WTC11 (cell line): ENCODE measurements around the gene MYLK. TPM values are rescaled to one million over a fixed set of nuclear protein-coding genes. Genes with fewer than 3 reads are reported as not detected.

ENCODE experiments used
- ATAC-seq: fragments of 200-7000 bp; cut with Tn5 transposase; 2 replicates; pipeline ENCODE4 v1.10.0; 2021; ENCODE audit warnings: mild to moderate bottlenecking, moderate library complexity
- CTCF ChIA-PET: fragments of 300-600 bp; sonication (Branson Sonifier 250); formaldehyde crosslinking; loops from one replicate; lab custom pipeline; 2021; ENCODE audit warnings: antibody characterized with exemption; lab: Charles Lee
- POLR2A ChIA-PET: fragments of 350-600 bp; sonication (Branson Sonifier 250); formaldehyde crosslinking; loops from one replicate; lab custom pipeline; 2021; ENCODE audit warnings: antibody characterized with exemption; lab: Charles Lee
- DNase-seq: peaks from one replicate; pipeline ENCODE4 v3.0.0; 2021; ENCODE audit warnings: low spot score
- H3K27ac Mint-ChIP-seq: 2 replicates; pipeline ENCODE4 v1.8.0; 2021; ENCODE audit warnings: mixed read lengths
- H3K27me3 Mint-ChIP-seq: 2 replicates; pipeline ENCODE4 v1.8.0; 2021; ENCODE audit warnings: low read depth, mild to moderate bottlenecking, moderate library complexity, mixed read lengths
- H3K36me3 Mint-ChIP-seq: 2 replicates; pipeline ENCODE4 v1.8.0; 2021; ENCODE audit warnings: mixed read lengths
- H3K4me1 Mint-ChIP-seq: 2 replicates; pipeline ENCODE4 v1.8.0; 2022; ENCODE audit warnings: mixed read lengths
- H3K4me3 Mint-ChIP-seq: 2 replicates; pipeline ENCODE4 v1.8.0; 2021; ENCODE audit warnings: mild to moderate bottlenecking, moderate library complexity, mixed read lengths
- H3K9me3 Mint-ChIP-seq: 2 replicates; pipeline ENCODE4 v1.8.0; 2021; ENCODE audit warnings: mixed read lengths
- ARID4B ChIP-seq: sonication (generic); formaldehyde crosslinking; IDR thresholded peaks from 2 replicates; pipeline ENCODE4 v1.8.0; 2023; ENCODE audit warnings: missing genetic modification reagents, mild to moderate bottlenecking, borderline replicate concordance
- ATF2 ChIP-seq: sonication (generic); formaldehyde crosslinking; IDR thresholded peaks from 2 replicates; pipeline ENCODE4 v1.8.1; 2022; ENCODE audit warnings: low read depth, missing genetic modification reagents, borderline replicate concordance
- ATF3 ChIP-seq: sonication (generic); formaldehyde crosslinking; conservative IDR thresholded peaks from 2 replicates; pipeline ENCODE4 v1.8.1; 2022; ENCODE audit warnings: mild to moderate bottlenecking, missing genetic modification reagents
- ATF6 ChIP-seq: sonication (generic); formaldehyde crosslinking; IDR thresholded peaks from 2 replicates; pipeline ENCODE4 v1.8.1; 2023; ENCODE audit warnings: mild to moderate bottlenecking, missing genetic modification reagents
- CREM ChIP-seq: sonication (generic); formaldehyde crosslinking; IDR thresholded peaks from 2 replicates; pipeline ENCODE4 v1.8.1; 2022; ENCODE audit warnings: mild to moderate bottlenecking, missing genetic modification reagents, moderate library complexity
- CTCF ChIP-seq: fragments of 200-600 bp; IDR thresholded peaks from 2 replicates; pipeline ENCODE4 v1.8.0; 2022; ENCODE audit warnings: antibody characterized with exemption
- E2F4 ChIP-seq: sonication (generic); formaldehyde crosslinking; IDR thresholded peaks from 2 replicates; pipeline ENCODE4 v1.8.1; 2022; ENCODE audit warnings: low read depth, mild to moderate bottlenecking, moderate library complexity, missing genetic modification reagents, borderline replicate concordance
- ESRRA ChIP-seq: sonication (generic); formaldehyde crosslinking; IDR thresholded peaks from 2 replicates; pipeline ENCODE4 v1.8.1; 2022; ENCODE audit warnings: mild to moderate bottlenecking, missing genetic modification reagents, borderline replicate concordance
- JAZF1 ChIP-seq: fragments of 250-450 bp; sonication (Bioruptor Pico); IDR thresholded peaks from 2 replicates; pipeline ENCODE4 v1.9.0; 2021; ENCODE audit warnings: moderate library complexity, mild to moderate bottlenecking, inconsistent platforms
- MXD4 ChIP-seq: fragments of 250-450 bp; sonication (Bioruptor Pico); IDR thresholded peaks from 2 replicates; pipeline ENCODE4 v1.8.0; 2021; ENCODE audit warnings: mild to moderate bottlenecking, moderate library complexity, borderline replicate concordance
- SMAD4 ChIP-seq: sonication (generic); formaldehyde crosslinking; IDR thresholded peaks from 2 replicates; pipeline ENCODE4 v1.8.0; 2022; ENCODE audit warnings: mild to moderate bottlenecking, missing genetic modification reagents
- SOX15 ChIP-seq: fragments of 250-450 bp; sonication (Bioruptor Pico); IDR thresholded peaks from 2 replicates; pipeline ENCODE4 v1.9.0; 2021; ENCODE audit warnings: mild to moderate bottlenecking
- TEAD1 ChIP-seq: sonication (generic); formaldehyde crosslinking; IDR thresholded peaks from 2 replicates; pipeline ENCODE4 v1.8.0; 2022; ENCODE audit warnings: mild to moderate bottlenecking, missing genetic modification reagents
- TEAD4 ChIP-seq: sonication (generic); formaldehyde crosslinking; IDR thresholded peaks from 2 replicates; pipeline ENCODE4 v1.8.0; 2022; ENCODE audit warnings: mild to moderate bottlenecking, missing genetic modification reagents
- TP53 ChIP-seq: sonication (generic); formaldehyde crosslinking; IDR thresholded peaks from 2 replicates; pipeline ENCODE4 v1.8.1; 2023; ENCODE audit warnings: mild to moderate bottlenecking, missing genetic modification reagents
- ZNF219 ChIP-seq: sonication (generic); formaldehyde crosslinking; IDR thresholded peaks from 2 replicates; pipeline ENCODE4 v1.8.0; 2023; ENCODE audit warnings: missing genetic modification reagents, mild to moderate bottlenecking, borderline replicate concordance
- ZNF232 ChIP-seq: sonication (generic); formaldehyde crosslinking; IDR thresholded peaks from 2 replicates; pipeline ENCODE4 v1.8.0; 2022; ENCODE audit warnings: mild to moderate bottlenecking, missing genetic modification reagents
- ZNF423 ChIP-seq: fragments of 250-450 bp; sonication (Bioruptor Pico); IDR thresholded peaks from 2 replicates; pipeline ENCODE4 v2.1.2; 2022; ENCODE audit warnings: mild to moderate bottlenecking, moderate library complexity
- total RNA-seq: library from RNA; stranded (reverse); gene quantifications from 3 replicates; pipeline ENCODE4 v1.2.3, GENCODE V29; 2021
- TF ChIP-seq, protein P1 (sequence below): sonication (generic); formaldehyde crosslinking; IDR thresholded peaks from 2 replicates; pipeline ENCODE4 v1.8.1; 2022; ENCODE audit warnings: missing genetic modification reagents, borderline replicate concordance

Gene MYLK
- total RNA-seq, 1 experiment from 2014 or later, result 10.4 TPM

DNA sequence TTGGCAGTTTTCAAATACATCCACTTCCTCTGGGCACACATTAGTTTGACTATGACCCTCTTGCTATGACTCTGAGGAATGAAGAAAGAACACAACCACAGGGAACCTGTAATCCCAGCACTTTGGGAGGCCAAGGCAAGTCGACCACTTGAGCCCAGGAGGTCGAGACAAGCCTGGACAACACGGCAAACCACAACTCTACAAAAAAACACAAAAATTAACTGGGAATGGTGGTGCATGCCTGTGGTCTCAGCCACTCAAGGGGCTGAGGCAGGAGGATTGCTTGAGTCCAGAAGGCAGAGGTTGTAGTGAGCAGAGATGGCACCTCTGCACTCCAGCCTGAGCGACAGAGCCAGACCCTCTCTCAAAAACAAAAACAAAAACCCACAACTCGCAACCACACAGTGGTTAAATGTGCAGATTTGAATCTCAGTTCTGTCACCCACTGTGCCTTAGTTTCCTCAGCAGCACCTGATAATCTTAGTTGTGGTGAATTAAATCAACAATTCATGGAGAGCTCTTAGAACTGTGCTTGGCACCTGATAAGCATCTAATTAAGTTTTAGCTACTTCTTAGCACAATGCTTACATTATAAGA lies 65.7 kb downstream of the MYLK start (continued):
- no peak for TF ChIP-seq ARID4B (CRISPR knock-in tag)
- TF ChIP-seq TEAD1 (CRISPR knock-in tag), result no peak
- TF ChIP-seq, protein P1, sequence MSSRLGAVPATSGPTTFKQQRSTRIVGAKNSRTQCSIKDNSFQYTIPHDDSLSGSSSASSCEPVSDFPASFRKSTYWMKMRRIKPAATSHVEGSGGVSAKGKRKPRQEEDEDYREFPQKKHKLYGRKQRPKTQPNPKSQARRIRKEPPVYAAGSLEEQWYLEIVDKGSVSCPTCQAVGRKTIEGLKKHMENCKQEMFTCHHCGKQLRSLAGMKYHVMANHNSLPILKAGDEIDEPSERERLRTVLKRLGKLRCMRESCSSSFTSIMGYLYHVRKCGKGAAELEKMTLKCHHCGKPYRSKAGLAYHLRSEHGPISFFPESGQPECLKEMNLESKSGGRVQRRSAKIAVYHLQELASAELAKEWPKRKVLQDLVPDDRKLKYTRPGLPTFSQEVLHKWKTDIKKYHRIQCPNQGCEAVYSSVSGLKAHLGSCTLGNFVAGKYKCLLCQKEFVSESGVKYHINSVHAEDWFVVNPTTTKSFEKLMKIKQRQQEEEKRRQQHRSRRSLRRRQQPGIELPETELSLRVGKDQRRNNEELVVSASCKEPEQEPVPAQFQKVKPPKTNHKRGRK (CRISPR knock-in tag), result no peak
- TF ChIP-seq TEAD4 (CRISPR knock-in tag), result no peak
- no peak for TF ChIP-seq ZNF219 (CRISPR knock-in tag)
- TF ChIP-seq ZNF423, result no peak
- no peak for TF ChIP-seq ATF2
- no peak for TF ChIP-seq ATF6 (CRISPR knock-in tag)

GRCh38 chr3:123817413-123817812 lies 66.7 kb downstream of the MYLK start:
- CTCF ChIA-PET, result no interaction called here
- TF ChIP-seq CTCF, result no peak
- no peak for TF ChIP-seq TP53 (CRISPR knock-in tag)
- no peak for TF ChIP-seq JAZF1 (CRISPR knock-in tag)
- Mint-ChIP-seq H3K27me3 (no peaks in the 10 kb centered on the region), H3K4me3 (no peak overlapping the region), H3K4me1 (peaks cover 15% of the 10 kb centered on the region), H3K27ac (no peak overlapping the region), H3K9me3 (peaks cover 10% of the 10 kb centered on the region; the same call in 1 of the 2 replicates), H3K36me3 (peaks cover 1% of the 10 kb centered on the region; the same call in 1 of the 2 replicates)
- POLR2A ChIA-PET, result no interaction called here
- ATAC-seq (no peak), DNase-seq (no peak)

- H3K27me3 Mint-ChIP-seq, result no peaks in the 10 kb centered on the region
- ChIA-PET POLR2A (no interaction called here), CTCF (no interaction called here)
- DNase-seq (no peak), ATAC-seq (no peak)
- H3K4me1 Mint-ChIP-seq, result peaks cover 15% of the 10 kb centered on the region
- H3K9me3 Mint-ChIP-seq, result 0 out of 2 replicates have a peak, but pooled peaks cover 3% of the 10 kb centered on the region
- no peaks in the 10 kb centered on the region for H3K36me3 Mint-ChIP-seq
- H3K4me3 Mint-ChIP-seq, result no peak overlapping the region
- no peak overlapping the region for H3K27ac Mint-ChIP-seq
- no peak for TF ChIP-seq MXD4 (CRISPR knock-in tag)
- TF ChIP-seq ZNF232 (CRISPR knock-in tag), result no peak
- TF ChIP-seq ATF3 (CRISPR knock-in tag), result no peak
- TF ChIP-seq SMAD4 (CRISPR knock-in tag), result no peak
- TF ChIP-seq E2F4 (CRISPR knock-in tag), result no peak
- TF ChIP-seq CREM, result no peak
- TF ChIP-seq ESRRA (CRISPR knock-in tag), result no peak
- no peak for TF ChIP-seq SOX15
These were observed 67.4 kb downstream of the MYLK start for GRCh38 chr3:123816673-123817207.
